Measurements from ENCODE around the gene SIT1.
"Not testable (repeated sequence)": the region's sequence is repeated elsewhere in the genome, so short reads cannot be mapped to it uniquely, and the experiment has no call there.

The SIT1 gene

DNA sequence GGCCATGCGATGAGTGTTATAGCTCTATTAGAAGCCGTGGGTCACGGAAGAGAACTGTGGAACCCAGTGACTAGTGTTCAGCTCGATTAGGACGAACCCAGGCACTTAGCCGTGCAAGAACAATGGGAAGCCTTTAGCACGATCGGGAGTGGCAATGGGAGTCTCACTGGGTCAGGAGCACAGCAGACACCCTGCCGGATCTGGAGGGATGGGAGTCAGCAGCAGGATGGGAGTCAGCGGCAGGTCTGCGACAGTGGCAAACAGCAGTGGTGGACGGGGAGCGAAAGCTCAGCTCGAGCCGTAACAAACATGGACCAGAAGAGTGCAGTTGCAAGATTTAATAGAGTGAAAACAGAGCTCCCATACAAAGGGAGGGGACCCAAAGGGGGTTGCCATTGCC lies 10.3 kb downstream of the SIT1 start:
- not testable (repeated sequence) for H3K9me3 ChIP-seq (replicated peaks in 1 of 2; ENCODE audit: control insufficient read depth in 2 of 2, insufficient read depth in 1 of 2, low read depth in 1 of 2, low read length in 2 of 2); H3K23ac ChIP-seq (ENCODE audit: low read depth, low read length, poor library complexity); H3K27ac ChIP-seq (replicated peaks; ENCODE audit: low read length); H2BK15ac ChIP-seq (ENCODE audit: low read length); H3K4me1 ChIP-seq (ENCODE audit: control insufficient read depth in 2 of 2, insufficient read depth in 1 of 2, low read depth in 1 of 2, low read length in 2 of 2); H3K4ac ChIP-seq (ENCODE audit: low read length); H3K9ac ChIP-seq (ENCODE audit: low read depth, low read length, poor library complexity); H3K14ac ChIP-seq (ENCODE audit: low read length); H2BK120ac ChIP-seq (ENCODE audit: low read depth, low read length); H4K91ac ChIP-seq (ENCODE audit: low read depth, low read length, poor library complexity); H2BK5ac ChIP-seq (ENCODE audit: low read length); H3K27me3 ChIP-seq (ENCODE audit: control insufficient read depth in 3 of 3, insufficient read depth in 3 of 3, low read depth in 1 of 3, low read length in 3 of 3); H3K4me2 ChIP-seq (ENCODE audit: insufficient read depth, low read length, poor library complexity, severe bottlenecking); H2BK12ac ChIP-seq (ENCODE audit: low read length); H2AFZ ChIP-seq (ENCODE audit: low read length); H3K36me3 ChIP-seq (replicated peaks in 1 of 2; ENCODE audit: control insufficient read depth in 2 of 2, insufficient read depth in 2 of 2, low read length in 2 of 2); H3K4me3 ChIP-seq (ENCODE audit: low read length in 2 of 2); H4K8ac ChIP-seq (ENCODE audit: low read depth, low read length); H3K18ac ChIP-seq (ENCODE audit: low read length); DNase-seq (ENCODE audit: low spot score); H2AK5ac ChIP-seq (ENCODE audit: low read depth, low read length); H3K79me1 ChIP-seq (ENCODE audit: low read depth, low read length)
- WGBS, 2 donors (ENCODE audit: extremely low coverage in 2 of 2, insufficient read length in 2 of 2, insufficient replicate concordance in 1 of 2): no CpG with 5 or more reads among the region's 15 CpGs

DNA sequence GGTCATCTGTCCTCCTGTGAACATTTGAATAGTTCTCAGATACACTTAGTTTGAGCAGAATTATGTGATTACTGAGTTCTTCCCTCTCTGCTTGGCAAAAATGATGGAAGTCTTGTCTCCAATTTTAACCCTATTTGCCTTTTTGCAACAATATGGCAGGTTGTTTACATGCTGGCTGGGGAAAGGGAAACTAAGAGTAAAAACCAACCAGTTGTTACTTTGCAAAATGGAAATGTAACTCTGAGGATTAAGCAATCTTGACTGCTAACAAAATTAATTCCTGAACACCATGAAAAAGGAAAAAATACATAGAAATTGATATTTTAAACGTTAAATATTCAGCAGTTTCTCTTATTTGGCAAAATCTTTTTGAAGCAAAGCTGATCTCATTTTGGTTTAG lies 11.1 kb downstream of the SIT1 start:
- Histone ChIP-seq H2AFZ (ENCODE audit: low read length) (no peak overlapping the region), H3K27me3 (ENCODE audit: control insufficient read depth in 3 of 3, insufficient read depth in 3 of 3, low read depth in 1 of 3, low read length in 3 of 3) (no peaks in the 10 kb centered on the region), H2AK5ac (ENCODE audit: low read depth, low read length) (no peak overlapping the region), H3K4me2 (ENCODE audit: insufficient read depth, low read length, poor library complexity, severe bottlenecking) (no peak overlapping the region), H2BK120ac (ENCODE audit: low read depth, low read length) (no peak overlapping the region), H3K79me1 (ENCODE audit: low read depth, low read length) (no peaks in the 10 kb centered on the region), H2BK5ac (ENCODE audit: low read length) (no peak overlapping the region), H3K4me3 (ENCODE audit: low read length in 2 of 2) (no peak overlapping the region), H3K36me3 (replicated peaks in 1 of 2; ENCODE audit: control insufficient read depth in 2 of 2, insufficient read depth in 2 of 2, low read length in 2 of 2) (no peaks in the 10 kb centered on the region), H2BK15ac (ENCODE audit: low read length) (no peak overlapping the region), H3K18ac (ENCODE audit: low read length) (no peak overlapping the region), H3K9ac (ENCODE audit: low read depth, low read length, poor library complexity) (no peak overlapping the region), H3K9me3 (replicated peaks in 1 of 2; ENCODE audit: control insufficient read depth in 2 of 2, insufficient read depth in 1 of 2, low read depth in 1 of 2, low read length in 2 of 2) (no peaks in the 10 kb centered on the region), H3K4ac (ENCODE audit: low read length) (no peak overlapping the region), H3K4me1 (ENCODE audit: control insufficient read depth in 2 of 2, insufficient read depth in 1 of 2, low read depth in 1 of 2, low read length in 2 of 2) (no peaks in the 10 kb centered on the region), H2BK12ac (ENCODE audit: low read length) (no peak overlapping the region), H3K27ac (replicated peaks; ENCODE audit: low read length) (no peak overlapping the region), H4K91ac (ENCODE audit: low read depth, low read length, poor library complexity) (no peak overlapping the region), H4K8ac (ENCODE audit: low read depth, low read length) (no peak overlapping the region), H3K23ac (ENCODE audit: low read depth, low read length, poor library complexity) (no peak overlapping the region), H3K14ac (ENCODE audit: low read length) (no peak overlapping the region)
- DNase-seq (ENCODE audit: low spot score): no peak
- WGBS, 2 donors (ENCODE audit: extremely low coverage in 2 of 2, insufficient read length in 2 of 2, insufficient replicate concordance in 1 of 2): no CpG with 5 or more reads among the region's 1 CpG

DNA sequence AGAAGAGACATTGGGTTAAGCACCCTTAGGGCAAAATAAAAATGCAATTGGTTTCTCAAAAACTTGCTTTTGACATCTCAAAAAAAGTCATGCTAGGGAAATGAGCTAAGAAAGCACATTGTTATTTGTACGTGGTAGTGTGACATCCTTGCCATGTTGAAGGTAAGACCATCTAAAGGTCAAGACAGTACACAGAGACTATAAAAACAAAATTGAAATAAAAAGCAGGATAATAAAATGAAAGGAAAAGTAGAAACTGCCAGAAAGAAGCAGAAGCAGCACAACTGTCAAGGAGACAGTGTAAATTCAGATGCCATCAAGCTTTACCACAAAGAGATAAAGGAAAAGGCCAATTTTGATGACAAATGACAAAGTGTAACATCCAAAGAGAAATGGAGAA lies 11.5 kb downstream of the SIT1 start:
- not testable (repeated sequence) for H3K4ac ChIP-seq (ENCODE audit: low read length); H2BK15ac ChIP-seq (ENCODE audit: low read length); H2BK12ac ChIP-seq (ENCODE audit: low read length); H3K27ac ChIP-seq (replicated peaks; ENCODE audit: low read length); H3K14ac ChIP-seq (ENCODE audit: low read length); H2AK5ac ChIP-seq (ENCODE audit: low read depth, low read length); H3K27me3 ChIP-seq (ENCODE audit: control insufficient read depth in 3 of 3, insufficient read depth in 3 of 3, low read depth in 1 of 3, low read length in 3 of 3); H2AFZ ChIP-seq (ENCODE audit: low read length); H2BK5ac ChIP-seq (ENCODE audit: low read length); H3K18ac ChIP-seq (ENCODE audit: low read length); DNase-seq (ENCODE audit: low spot score); H4K91ac ChIP-seq (ENCODE audit: low read depth, low read length, poor library complexity); H3K4me3 ChIP-seq (ENCODE audit: low read length in 2 of 2); H3K9me3 ChIP-seq (replicated peaks in 1 of 2; ENCODE audit: control insufficient read depth in 2 of 2, insufficient read depth in 1 of 2, low read depth in 1 of 2, low read length in 2 of 2); H3K9ac ChIP-seq (ENCODE audit: low read depth, low read length, poor library complexity); H3K4me1 ChIP-seq (ENCODE audit: control insufficient read depth in 2 of 2, insufficient read depth in 1 of 2, low read depth in 1 of 2, low read length in 2 of 2); H4K8ac ChIP-seq (ENCODE audit: low read depth, low read length); H3K4me2 ChIP-seq (ENCODE audit: insufficient read depth, low read length, poor library complexity, severe bottlenecking); H3K79me1 ChIP-seq (ENCODE audit: low read depth, low read length); H2BK120ac ChIP-seq (ENCODE audit: low read depth, low read length); H3K23ac ChIP-seq (ENCODE audit: low read depth, low read length, poor library complexity); H3K36me3 ChIP-seq (replicated peaks in 1 of 2; ENCODE audit: control insufficient read depth in 2 of 2, insufficient read depth in 2 of 2, low read length in 2 of 2)
- WGBS, 2 donors (ENCODE audit: extremely low coverage in 2 of 2, insufficient read length in 2 of 2, insufficient replicate concordance in 1 of 2): no CpG with 5 or more reads among the region's 1 CpG

DNA sequence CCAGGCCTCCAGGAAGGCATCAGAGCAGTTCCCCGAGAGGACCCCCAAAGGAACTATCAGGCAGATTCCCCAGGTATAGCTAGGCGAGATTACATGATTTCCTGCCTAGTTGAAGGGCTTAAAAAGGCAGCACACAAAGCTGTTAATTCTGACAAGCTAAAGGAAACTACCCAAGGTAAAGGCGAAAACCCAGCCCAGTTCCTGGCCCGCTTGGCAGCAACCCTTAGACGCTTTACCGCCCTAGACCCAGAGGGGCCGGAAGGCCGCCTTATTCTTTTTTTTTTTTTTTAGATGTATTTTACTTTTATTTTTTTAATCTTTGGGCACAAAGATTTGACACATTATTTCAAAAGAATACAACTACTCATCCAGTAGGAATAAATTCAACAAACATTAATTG lies 12.0 kb downstream of the SIT1 start:
- not testable (repeated sequence) for H3K23ac ChIP-seq (ENCODE audit: low read depth, low read length, poor library complexity); H3K27me3 ChIP-seq (ENCODE audit: control insufficient read depth in 3 of 3, insufficient read depth in 3 of 3, low read depth in 1 of 3, low read length in 3 of 3); H3K4ac ChIP-seq (ENCODE audit: low read length); H3K27ac ChIP-seq (replicated peaks; ENCODE audit: low read length); H3K79me1 ChIP-seq (ENCODE audit: low read depth, low read length); DNase-seq (ENCODE audit: low spot score); H2BK15ac ChIP-seq (ENCODE audit: low read length); H3K14ac ChIP-seq (ENCODE audit: low read length); H4K91ac ChIP-seq (ENCODE audit: low read depth, low read length, poor library complexity); H3K9me3 ChIP-seq (replicated peaks in 1 of 2; ENCODE audit: control insufficient read depth in 2 of 2, insufficient read depth in 1 of 2, low read depth in 1 of 2, low read length in 2 of 2); H3K18ac ChIP-seq (ENCODE audit: low read length); H2AK5ac ChIP-seq (ENCODE audit: low read depth, low read length); H3K4me2 ChIP-seq (ENCODE audit: insufficient read depth, low read length, poor library complexity, severe bottlenecking); H2BK12ac ChIP-seq (ENCODE audit: low read length); H4K8ac ChIP-seq (ENCODE audit: low read depth, low read length); H3K4me3 ChIP-seq (ENCODE audit: low read length in 2 of 2); H3K36me3 ChIP-seq (replicated peaks in 1 of 2; ENCODE audit: control insufficient read depth in 2 of 2, insufficient read depth in 2 of 2, low read length in 2 of 2); H3K4me1 ChIP-seq (ENCODE audit: control insufficient read depth in 2 of 2, insufficient read depth in 1 of 2, low read depth in 1 of 2, low read length in 2 of 2); H2BK120ac ChIP-seq (ENCODE audit: low read depth, low read length); H3K9ac ChIP-seq (ENCODE audit: low read depth, low read length, poor library complexity); H2BK5ac ChIP-seq (ENCODE audit: low read length); H2AFZ ChIP-seq (ENCODE audit: low read length)
- WGBS, 2 donors (ENCODE audit: extremely low coverage in 2 of 2, insufficient read length in 2 of 2, insufficient replicate concordance in 1 of 2): no CpG with 5 or more reads among the region's 8 CpGs

Data from neuronal stem cell (in vitro differentiated cells).